ENCODE data around the gene RAET1E.

Gene RAET1E

DNA sequence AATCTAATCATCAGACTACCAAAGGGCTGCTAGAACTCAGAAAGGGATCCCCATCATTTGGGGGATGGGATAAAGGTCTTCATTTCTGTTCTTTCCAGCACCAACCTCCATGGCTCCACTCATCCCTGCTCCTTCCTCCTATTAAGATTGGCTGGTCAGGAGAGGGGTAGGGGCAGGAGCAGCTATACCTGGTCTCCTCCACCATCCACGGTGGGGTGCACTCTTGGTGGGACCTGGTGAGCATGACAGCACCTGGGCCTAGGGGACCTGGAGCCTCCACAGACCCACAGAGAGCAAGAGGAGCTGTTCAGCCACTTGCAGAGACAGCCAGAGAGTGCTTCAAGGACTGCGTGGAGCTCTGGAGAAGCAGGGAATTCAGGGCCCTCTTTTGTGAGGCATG lies 37.8 kb upstream of the RAET1E start:
- in situ Hi-C loops (cut with HindIII; ENCODE audit: low pct_ligation_motif_present, low sequenced_read_pairs) = no loop called here
- Histone ChIP-seq H3K27ac (no peak overlapping the region), H3K4me3 (ENCODE audit: low read depth, low read length) (no peak overlapping the region), H3K36me3 (replicated peaks) (no peaks in the 10 kb centered on the region), H3K27me3 (replicated peaks) (peaks cover 44% of the 10 kb centered on the region)
- no peak for DNase-seq
- TF ChIP-seq, protein P1, sequence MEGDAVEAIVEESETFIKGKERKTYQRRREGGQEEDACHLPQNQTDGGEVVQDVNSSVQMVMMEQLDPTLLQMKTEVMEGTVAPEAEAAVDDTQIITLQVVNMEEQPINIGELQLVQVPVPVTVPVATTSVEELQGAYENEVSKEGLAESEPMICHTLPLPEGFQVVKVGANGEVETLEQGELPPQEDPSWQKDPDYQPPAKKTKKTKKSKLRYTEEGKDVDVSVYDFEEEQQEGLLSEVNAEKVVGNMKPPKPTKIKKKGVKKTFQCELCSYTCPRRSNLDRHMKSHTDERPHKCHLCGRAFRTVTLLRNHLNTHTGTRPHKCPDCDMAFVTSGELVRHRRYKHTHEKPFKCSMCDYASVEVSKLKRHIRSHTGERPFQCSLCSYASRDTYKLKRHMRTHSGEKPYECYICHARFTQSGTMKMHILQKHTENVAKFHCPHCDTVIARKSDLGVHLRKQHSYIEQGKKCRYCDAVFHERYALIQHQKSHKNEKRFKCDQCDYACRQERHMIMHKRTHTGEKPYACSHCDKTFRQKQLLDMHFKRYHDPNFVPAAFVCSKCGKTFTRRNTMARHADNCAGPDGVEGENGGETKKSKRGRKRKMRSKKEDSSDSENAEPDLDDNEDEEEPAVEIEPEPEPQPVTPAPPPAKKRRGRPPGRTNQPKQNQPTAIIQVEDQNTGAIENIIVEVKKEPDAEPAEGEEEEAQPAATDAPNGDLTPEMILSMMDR (IDR thresholded peaks at IDR 0.05; ENCODE audit: low read depth, low read length, missing control alignments) = no peak

DNA sequence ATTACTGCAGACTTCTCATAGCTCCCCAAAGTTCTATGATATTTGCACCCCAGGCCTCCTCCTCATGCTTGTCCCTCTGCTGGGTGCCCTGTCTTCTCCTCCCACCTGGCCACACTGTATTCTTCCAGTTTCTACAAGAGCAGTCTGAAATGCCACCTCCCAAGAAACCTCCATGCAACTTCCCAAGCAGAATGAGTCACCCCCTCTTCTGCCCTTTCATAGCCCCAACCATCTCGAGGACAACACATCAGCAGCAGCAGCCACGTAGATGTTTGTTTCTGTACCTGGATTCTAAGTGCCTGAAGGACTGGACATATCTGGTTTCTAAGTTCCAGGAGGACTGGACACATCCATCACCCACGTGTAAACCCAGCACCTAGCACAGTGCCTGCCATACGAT lies 37.3 kb upstream of the RAET1E start:
- in situ Hi-C loops (cut with HindIII; ENCODE audit: low pct_ligation_motif_present, low sequenced_read_pairs) = no loop called here
- Histone ChIP-seq H3K27me3 (replicated peaks) (peaks cover 42% of the 10 kb centered on the region), H3K27ac (no peak overlapping the region)

DNA sequence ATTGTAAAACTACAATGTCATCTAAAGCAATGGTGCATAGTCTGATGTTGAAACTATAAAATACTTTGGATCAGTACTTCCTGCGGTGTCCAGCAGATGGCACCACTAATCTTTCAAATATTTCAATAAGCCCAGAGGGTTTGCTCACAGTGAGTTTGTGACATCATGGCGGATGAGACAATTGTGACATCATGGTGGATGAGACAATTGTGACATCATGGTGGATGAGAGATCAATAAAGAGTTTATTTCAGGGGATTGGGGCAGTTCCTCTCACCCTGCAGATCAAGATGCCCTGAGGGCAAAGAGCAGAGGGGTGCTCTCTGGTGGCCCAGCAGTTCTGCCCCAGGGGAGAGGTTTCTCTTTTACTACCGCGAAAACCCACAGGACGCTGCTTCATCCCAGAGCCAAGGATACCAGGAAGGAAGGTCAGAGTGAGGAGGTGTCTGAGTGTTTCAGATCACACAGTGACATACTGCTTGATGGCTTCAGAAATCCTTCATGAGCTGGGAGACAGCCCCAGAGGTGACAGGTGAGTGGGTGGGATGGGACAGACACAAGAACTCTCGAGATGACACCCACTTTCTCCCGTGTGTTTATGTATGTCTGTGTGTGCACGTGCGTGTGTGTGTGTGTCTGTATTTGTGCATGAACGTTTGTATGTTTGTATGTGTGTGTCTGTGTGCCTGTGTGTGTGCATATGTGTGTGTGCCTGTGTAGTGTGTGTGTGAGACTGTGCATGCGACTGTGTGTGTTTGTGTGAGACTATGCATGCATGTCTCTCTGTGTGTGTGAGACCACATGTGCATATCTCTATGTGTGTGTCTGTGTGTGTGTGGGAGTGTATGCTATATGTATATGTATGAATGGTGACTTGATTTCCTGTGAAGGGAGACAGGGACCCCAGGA lies 36.6 kb upstream of the RAET1E start:
- no peak overlapping the region for H3K4me3 ChIP-seq (ENCODE audit: low read depth, low read length)
- in situ Hi-C loops (cut with HindIII; ENCODE audit: low pct_ligation_motif_present, low sequenced_read_pairs) = no loop called here
- TF ChIP-seq, protein P1 (IDR thresholded peaks at IDR 0.05; ENCODE audit: low read depth, low read length, missing control alignments) = peak; percentile 73
- H3K36me3 ChIP-seq (replicated peaks) = no peaks in the 10 kb centered on the region
- H3K27ac ChIP-seq = no peak overlapping the region
- DNase-seq = peak; percentile 83
- H3K27me3 ChIP-seq (replicated peaks) = peaks cover 40% of the 10 kb centered on the region

More for the DNA sequence above, 37.3 kb upstream of the RAET1E start:
- TF ChIP-seq, protein P1 (IDR thresholded peaks at IDR 0.05; ENCODE audit: low read depth, low read length, missing control alignments) = no peak
- DNase-seq = no peak
- H3K4me3 ChIP-seq (ENCODE audit: low read depth, low read length) = no peak overlapping the region
- no peaks in the 10 kb centered on the region for H3K36me3 ChIP-seq (replicated peaks)

DNA sequence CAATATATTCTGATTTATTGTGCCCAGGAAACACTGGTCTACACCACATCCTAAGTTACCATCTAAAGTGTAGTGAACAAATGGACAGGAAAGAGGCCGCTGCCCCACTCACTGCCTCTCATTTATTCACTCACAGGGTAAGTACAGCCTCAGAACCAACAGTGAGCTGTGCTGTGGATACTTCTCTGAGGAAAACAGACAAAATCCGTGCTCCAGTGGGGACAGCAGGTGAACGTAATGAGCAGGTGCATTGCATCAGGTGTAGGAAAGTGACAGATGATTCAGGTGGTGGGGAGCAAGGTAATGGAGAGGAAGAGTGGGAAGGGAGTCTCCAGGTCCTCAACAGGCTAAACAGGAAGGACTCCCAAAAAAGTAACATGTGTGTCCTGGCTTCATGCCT lies 35.5 kb upstream of the RAET1E start:
- TF ChIP-seq, protein P1 (IDR thresholded peaks at IDR 0.05; ENCODE audit: low read depth, low read length, missing control alignments) = no peak
- no peak for DNase-seq

DNA sequence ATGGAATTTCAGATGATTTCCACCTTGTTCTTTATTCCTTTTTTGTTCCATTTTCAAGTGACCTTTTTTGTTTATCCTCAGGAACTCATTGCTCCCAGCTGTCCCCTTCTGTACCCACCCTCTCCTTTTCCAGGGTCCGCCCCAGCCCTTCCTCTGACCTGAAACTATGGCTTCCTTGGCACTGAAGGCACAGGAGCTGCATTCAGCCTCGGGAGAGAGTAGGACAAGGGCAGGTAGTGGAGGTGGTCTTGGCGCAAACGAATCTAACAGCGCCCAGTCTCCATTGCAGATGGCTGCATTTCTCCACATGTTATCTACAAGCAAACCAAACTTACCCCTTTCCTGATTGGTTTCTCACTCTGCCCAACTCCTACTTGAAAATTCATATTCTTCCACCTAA lies 35.1 kb upstream of the RAET1E start:
- TF ChIP-seq, protein P1 (IDR thresholded peaks at IDR 0.05; ENCODE audit: low read depth, low read length, missing control alignments) = no peak
- in situ Hi-C loops (cut with HindIII; ENCODE audit: low pct_ligation_motif_present, low sequenced_read_pairs) = no loop called here
- no peaks in the 10 kb centered on the region for H3K36me3 ChIP-seq (replicated peaks)
- H3K27ac ChIP-seq = no peak overlapping the region
- DNase-seq = no peak
- H3K27me3 ChIP-seq (replicated peaks) = peaks cover 32% of the 10 kb centered on the region
- no peak overlapping the region for H3K4me3 ChIP-seq (ENCODE audit: low read depth, low read length)

More for the DNA sequence above, 35.5 kb upstream of the RAET1E start:
- in situ Hi-C loops (cut with HindIII; ENCODE audit: low pct_ligation_motif_present, low sequenced_read_pairs) = no loop called here
- no peak overlapping the region for H3K4me3 ChIP-seq (ENCODE audit: low read depth, low read length)
- H3K36me3 ChIP-seq (replicated peaks) = no peaks in the 10 kb centered on the region
- H3K27ac ChIP-seq = no peak overlapping the region
- H3K27me3 ChIP-seq (replicated peaks) = peaks cover 36% of the 10 kb centered on the region

Data from brain microvascular endothelial cell (primary cell).